Loucy (cell line): ENCODE measurements around the gene GNAO1.

ENCODE experiments used
- CTCF ChIP-seq: fragments of 200-600 bp; sonication (generic); conservative IDR thresholded peaks from 2 replicates; pipeline ENCODE4 v1.5.1; 2014; ENCODE audit warnings: mild to moderate bottlenecking, antibody characterized with exemption, low read length
- EZH2phosphoT487 ChIP-seq: fragments of 200-600 bp; IDR thresholded peaks from 2 replicates; pipeline ENCODE4 v1.6.1; 2018; ENCODE audit warnings: antibody characterized with exemption, mild to moderate bottlenecking, moderate library complexity, borderline replicate concordance

GRCh38 chr16:56145369-56145768 lies 45.9 kb upstream of the GNAO1 start:
- TF ChIP-seq CTCF = no peak
- no peak for TF ChIP-seq EZH2phosphoT487
